AG10803 (cell line): ENCODE measurements around the gene GRB2.
"Not testable (repeated sequence)": the region's sequence is repeated elsewhere in the genome, so short reads cannot be mapped to it uniquely, and the experiment has no call there.

Experiments
- DNase-seq: peaks from one replicate; pipeline ENCODE4 v3.0.0; 2010; ENCODE audit warnings: low read depth
- H3K4me3 ChIP-seq: 2 replicates; pipeline ENCODE4 v1.5.1; 2011; ENCODE audit warnings: mild to moderate bottlenecking, low read length, control low read depth
- TF ChIP-seq, protein P1 (sequence below): conservative IDR thresholded peaks from 2 replicates; pipeline ENCODE4 v1.5.1; 2011; ENCODE audit warnings: mild to moderate bottlenecking, low read length, control low read depth, inconsistent platforms

Gene GRB2

DNA sequence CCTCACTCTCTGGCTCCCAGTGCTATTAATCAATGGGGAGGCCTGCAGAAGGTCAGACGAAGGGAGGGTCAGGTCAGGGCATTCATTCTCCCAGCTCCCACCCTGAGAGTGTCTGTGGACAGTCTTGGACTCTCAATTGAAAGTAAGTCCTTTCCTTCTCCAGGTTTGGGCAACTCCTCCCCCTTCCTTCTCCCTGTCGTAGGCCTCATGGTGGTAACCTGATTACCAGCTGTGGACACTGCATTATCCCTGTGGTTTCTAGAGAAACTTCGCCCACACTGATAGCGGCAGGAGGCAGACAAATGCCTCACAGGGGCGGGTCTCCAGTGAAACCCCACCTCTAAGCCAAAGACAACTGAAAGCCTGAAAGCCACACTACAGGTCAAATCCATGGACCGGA, 58.6 kb downstream of the GRB2 start:
- TF ChIP-seq, protein P1, sequence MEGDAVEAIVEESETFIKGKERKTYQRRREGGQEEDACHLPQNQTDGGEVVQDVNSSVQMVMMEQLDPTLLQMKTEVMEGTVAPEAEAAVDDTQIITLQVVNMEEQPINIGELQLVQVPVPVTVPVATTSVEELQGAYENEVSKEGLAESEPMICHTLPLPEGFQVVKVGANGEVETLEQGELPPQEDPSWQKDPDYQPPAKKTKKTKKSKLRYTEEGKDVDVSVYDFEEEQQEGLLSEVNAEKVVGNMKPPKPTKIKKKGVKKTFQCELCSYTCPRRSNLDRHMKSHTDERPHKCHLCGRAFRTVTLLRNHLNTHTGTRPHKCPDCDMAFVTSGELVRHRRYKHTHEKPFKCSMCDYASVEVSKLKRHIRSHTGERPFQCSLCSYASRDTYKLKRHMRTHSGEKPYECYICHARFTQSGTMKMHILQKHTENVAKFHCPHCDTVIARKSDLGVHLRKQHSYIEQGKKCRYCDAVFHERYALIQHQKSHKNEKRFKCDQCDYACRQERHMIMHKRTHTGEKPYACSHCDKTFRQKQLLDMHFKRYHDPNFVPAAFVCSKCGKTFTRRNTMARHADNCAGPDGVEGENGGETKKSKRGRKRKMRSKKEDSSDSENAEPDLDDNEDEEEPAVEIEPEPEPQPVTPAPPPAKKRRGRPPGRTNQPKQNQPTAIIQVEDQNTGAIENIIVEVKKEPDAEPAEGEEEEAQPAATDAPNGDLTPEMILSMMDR: no peak
- DNase-seq: peak; percentile 46

DNA sequence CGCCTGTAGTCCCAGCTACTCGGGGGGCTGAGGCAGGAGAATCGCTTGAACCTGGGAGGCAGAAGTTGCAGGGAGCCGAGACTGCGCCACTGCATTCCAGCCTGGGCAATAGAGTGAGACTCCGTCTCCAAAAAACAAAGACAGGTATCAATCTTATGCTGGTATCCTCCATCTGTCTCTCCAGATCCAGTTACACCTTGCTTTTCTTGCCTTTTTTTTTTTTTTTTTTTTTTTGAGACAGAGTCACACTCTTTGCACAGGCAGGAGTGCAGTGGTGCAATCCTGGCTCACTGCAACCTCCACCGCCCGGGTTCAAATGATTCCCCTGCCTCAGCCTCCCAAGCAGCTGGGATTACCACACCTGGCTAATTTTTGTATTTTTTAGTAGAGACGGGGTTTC, 59.1 kb downstream of the GRB2 start:
- H3K4me3 ChIP-seq, DNase-seq: not testable (repeated sequence)

More for the DNA sequence above, 58.6 kb downstream of the GRB2 start:
- H3K4me3 ChIP-seq: no peak overlapping the region

DNA sequence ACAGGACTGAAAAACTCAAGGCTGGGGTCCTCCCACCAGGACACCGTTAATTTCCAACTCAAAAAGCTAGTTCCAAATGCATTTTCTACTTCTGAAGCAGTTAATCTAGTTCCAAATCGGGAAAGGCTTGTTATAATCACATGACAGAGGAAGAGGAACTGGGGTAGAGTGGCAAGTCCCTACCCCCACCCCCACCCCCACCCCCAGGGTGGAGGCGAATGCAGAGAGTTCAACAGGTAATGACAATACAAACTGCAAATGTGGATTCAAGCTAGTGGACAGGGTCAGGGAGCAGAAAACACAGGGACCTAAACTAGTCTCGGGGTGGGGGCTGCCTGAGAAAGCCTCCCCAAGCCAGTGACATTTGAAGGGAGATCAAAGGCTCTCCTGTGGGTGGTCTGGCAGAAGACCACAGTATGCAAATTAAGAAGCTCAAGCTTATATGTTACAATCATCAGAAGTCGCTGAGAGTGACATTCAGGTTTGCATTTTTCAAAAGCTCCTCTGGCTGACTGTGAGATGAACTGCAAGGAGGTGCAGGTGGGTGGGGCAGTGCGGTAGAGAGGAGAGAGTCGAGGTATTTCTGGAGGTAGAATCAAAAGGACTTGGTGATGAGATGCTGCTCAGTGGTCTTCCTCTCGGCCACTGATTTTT, 59.8 kb downstream of the GRB2 start:
- TF ChIP-seq, protein P1: no peak
- H3K4me3 ChIP-seq: no peak overlapping the region
- DNase-seq: no peak

DNA sequence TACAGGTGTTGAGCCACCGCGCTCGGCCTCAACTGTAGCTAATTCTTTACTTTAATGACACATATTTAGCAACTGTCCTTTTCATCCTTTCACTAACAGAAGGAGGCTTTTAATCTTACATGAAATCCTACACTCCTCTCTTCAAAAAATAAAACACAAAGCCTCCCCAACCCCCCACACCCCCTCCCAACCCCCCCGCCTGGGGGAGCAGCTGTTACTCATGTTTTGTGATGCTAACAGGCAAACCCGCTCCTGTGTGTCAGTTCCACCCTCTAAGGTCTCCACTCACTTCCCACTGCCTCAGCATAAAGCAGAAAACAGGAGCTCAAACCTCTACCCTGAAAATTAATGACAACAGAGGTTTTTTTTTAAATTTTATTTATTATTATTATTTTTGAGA, 60.8 kb downstream of the GRB2 start:
- DNase-seq: no peak

DNA sequence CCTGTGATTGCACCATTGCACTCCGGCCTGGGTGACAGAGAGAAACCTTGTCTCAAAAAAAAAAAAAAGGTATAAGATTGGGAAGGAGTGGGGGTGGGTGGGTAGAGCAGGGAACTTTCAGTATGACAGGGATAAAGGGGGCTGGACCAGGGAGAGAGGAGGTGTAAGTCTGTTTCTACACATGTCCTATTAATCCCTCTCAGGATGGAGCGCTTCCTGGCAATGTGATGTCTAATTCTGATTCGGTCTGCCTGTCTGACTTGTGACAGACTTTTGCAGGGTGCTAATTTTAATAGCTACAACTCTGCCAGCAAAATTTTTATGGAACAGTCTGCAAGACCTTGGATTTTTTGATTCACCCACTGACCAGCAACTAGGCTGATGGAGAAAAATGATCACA, 62.5 kb downstream of the GRB2 start:
- no peak overlapping the region for H3K4me3 ChIP-seq
- TF ChIP-seq, protein P1: no peak
- no peak for DNase-seq

More for the DNA sequence above, 60.8 kb downstream of the GRB2 start:
- TF ChIP-seq, protein P1: no peak
- no peak overlapping the region for H3K4me3 ChIP-seq

DNA sequence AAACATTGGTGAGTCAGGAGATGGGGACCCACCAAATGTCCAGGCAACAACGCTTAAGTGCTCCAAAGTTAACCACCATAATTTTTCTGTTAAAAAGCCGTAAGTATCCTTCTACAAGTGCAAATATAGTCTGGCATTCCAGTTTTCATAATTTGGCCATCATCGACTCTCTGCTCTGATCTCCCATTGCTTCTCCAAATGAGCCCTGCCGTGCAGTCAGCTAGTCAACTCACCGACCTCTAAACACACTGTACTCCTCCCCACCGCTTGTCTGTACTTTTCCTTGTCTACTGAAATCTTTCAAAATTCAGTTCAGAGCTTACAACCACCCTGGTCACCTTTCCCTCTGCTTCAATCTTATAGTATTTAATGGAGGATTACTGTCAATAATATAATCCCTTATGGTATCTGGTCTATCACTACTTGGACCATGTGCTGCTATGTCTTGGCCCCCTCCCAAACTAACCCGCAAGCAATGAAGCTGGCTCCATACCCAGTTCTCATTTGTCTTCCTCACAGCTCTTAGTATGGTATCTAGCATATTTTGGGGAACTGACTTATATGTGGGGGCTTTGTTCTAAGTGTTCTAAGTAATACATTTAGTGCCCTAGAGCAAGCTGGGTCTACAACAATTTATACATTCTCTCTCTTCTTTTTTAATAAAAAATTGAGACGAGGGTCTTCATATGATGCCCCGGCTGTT, 63.5 kb downstream of the GRB2 start:
- TF ChIP-seq, protein P1: no peak
- DNase-seq: peak; percentile 20
- no peak overlapping the region for H3K4me3 ChIP-seq

DNA sequence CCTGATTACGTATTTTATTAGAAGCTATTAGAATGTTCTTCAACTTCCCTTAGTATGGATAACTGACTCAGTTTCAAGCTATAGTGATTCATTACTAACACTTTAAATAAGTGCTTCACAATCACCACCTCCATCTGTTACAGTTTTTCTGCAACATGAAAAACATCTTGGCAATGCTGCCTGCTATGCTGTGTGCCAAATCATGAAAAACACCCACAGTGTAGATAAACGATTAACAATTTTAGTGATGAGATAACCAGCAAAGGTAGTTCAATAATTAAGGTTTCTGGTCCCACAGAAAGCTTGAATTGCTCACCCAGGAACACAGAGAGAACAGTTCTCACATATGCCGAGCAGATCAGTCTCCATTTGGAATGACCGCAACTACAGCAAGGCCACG, 64.8 kb downstream of the GRB2 start:
- H3K4me3 ChIP-seq: no peak overlapping the region
- DNase-seq: peak; percentile 50
- TF ChIP-seq, protein P1: no peak
